GM18867 (cell line): ENCODE results near the gene TSPAN19.
A peak's percentile ranks its signal among the peaks of the same experiment; 100 is the strongest.
"Not testable (repeated sequence)": the region's sequence is repeated elsewhere in the genome, so short reads cannot be mapped to it uniquely, and the experiment has no call there.

ENCODE experiments used
- ATAC-seq: cut with Tn5 transposase; IDR thresholded peaks from one replicate; pipeline ENCODE4 v1.9.1; 2021; ENCODE audit warnings: mild to moderate bottlenecking, moderate library complexity; ENCODE audit not compliant: unreplicated experiment

Gene TSPAN19

DNA sequence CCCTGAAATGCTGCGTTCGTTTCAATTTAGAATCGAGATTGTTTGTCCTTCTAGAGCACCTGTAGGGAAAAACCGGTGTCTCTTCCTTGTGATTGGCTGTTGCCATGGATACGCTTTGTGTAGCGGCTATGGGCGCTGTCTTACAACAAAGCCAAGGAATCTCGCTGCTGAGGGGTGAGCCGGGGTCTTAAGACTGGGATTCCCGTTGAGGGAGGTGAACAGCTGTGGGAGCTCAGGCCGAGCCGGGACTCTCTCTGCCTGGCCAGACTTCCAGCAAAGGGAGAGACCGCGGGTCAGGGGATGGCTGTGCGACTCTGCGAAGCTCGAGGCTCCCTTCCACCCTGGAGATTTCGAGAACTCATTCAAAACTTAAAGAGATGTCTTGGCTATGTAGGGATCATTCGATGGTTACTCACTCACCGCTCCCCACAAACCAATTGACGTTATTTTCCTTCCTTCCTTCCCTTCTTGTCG, at the start of gene TSPAN19, which contains the start of gene LRRIQ1:
TSPAN19 (minus strand) TSS at position 44 of the 474 bp plus-strand sequence. CDS start 6,331 bp downstream, outside the sequence.
LRRIQ1 (plus strand) TSS at position 118 of the 474 bp plus-strand sequence. CDS start 1,826 bp downstream, outside the sequence.
- ATAC-seq: peak; percentile 98

DNA sequence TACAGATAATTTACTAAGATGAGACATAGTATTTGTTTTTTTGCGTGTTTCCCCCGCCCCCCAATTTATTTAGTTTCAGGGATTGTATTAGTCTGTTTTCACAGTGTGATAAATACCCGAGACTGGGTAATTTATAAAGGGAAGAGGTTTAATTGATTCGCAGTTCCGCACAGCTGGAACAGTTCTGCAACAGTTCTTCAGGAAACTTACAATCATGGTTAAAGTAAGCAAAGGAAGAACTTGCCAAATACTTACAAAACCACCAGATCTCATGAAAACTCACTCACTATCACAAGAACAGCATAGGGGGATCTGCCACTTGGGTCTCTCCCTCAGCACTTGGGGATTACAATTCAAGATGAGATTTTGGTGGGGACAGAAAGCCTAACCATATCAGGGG, 49.0 kb upstream of the TSPAN19 start:
- no peak for ATAC-seq

DNA sequence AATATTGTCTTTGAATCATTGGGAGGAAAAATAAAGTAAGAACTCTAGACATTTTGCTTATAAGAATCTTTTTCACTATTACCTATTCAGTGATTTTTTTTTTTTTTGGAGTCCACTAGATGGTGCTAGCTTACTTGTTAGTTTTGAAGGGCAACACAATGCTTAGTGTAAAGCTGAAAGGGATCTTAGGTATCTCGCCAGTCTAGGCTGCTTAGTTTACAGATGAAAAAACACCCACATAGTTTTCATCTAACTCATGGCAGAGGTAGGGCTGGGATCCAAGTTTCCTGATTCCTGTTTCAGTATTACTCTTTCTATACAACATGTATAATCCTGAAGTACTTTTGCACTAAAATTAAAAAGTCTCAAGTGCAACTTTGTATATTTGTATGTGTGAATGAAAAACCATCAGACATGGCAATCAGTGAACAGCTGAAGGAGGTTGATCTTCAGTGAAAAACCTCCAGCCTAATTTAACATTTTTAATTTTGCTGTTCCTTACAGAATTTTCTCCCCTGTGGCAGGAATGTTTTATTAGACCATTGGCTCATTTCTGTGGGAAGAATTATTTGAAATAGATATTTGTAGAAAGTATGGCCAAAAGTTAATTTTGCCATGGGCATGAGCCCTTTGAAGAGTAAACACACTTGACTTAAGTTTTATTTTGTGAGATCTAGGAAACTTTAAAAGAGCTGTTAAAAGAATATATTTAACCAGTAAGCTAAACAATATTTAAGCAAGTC, 40.8 kb upstream of the TSPAN19 start:
- ATAC-seq: peak; percentile 82

DNA sequence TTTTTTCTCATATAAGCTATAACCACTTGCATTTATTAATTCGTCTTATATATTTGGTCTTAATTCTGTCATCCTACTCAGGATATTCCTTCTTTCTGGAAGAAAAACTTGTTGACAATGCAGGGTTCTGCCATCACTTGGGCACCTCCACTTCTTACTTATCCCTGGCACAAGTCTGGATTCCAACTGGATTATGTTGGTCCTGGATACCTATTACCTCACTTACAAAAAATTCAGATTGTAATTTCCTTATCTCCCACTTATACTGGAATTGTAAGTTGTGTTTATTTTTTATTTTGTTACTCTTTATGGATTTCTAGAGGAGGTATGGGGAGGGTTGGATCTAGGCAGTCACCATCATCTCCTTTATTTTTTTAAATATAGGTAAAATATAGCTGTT, 36.7 kb upstream of the TSPAN19 start:
- no peak for ATAC-seq

DNA sequence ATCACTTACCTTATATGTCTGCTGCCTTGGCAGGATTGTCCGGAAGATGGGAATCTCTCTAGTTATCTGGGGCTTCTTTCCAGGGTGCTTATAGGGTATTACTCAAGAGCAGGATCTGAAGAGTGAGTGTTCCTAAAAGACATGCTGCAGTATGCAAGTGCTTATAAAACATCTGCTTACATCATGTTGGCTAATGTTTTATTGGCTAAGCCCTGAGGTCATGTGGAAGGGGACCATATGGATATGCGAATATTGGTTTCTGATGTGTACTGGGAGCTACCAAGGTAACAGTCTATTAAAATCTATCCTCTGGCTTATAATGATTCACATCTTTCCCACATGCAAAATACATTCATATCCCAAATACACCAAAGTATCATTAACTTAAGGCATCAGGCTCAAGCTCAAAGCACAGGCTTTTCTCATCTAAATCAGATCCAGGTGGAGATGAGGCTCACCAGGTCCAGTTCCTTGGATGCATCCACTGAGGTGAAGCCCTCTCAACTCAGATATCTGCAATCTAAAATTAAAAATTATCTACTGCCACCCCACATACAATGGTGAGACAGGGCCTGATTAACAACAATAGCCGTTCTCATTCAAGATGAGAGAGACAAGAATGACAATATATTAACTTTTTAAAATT, 29.9 kb upstream of the TSPAN19 start:
- ATAC-seq: no peak

DNA sequence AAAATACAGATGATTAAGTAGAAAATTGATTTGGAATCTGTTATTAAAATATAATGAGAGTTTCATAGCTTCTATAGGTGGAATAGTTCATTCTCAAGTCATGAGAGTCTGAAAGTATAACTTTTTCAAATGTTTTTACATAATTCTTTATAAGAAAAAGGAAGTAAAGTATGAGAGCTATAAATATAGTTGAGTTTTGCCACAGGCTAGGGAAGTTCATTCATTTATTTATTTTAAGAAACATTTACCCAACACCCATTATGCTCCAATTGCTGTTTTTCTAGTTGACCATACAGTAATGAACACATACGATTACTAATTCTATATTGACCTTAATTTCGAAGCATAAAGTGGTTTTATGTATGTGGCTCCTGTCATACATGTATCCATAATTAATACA, 24.8 kb upstream of the TSPAN19 start:
- ATAC-seq: no peak

DNA sequence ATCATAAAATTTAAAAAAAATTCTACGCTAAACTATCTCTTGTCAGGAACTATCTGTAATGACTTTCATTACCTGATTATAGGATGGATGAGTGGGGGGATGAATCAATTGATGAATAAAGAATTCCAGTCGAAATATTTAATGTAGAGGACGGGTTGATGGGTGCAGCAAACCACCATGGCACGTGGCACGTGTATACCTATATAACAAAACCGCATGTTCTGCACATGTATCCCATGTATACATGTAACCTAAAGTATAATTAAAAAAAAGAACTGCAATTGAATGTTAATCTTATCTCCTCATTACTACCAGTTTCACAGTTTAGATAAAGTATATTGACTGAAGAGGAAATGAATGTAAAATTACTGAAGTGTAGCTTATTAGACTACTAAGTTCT, 23.5 kb upstream of the TSPAN19 start:
- no peak for ATAC-seq

- peak; percentile 50 for ATAC-seq
Measured at GRCh38 chr12:85058339-85058738, 22.3 kb upstream of the TSPAN19 start.

DNA sequence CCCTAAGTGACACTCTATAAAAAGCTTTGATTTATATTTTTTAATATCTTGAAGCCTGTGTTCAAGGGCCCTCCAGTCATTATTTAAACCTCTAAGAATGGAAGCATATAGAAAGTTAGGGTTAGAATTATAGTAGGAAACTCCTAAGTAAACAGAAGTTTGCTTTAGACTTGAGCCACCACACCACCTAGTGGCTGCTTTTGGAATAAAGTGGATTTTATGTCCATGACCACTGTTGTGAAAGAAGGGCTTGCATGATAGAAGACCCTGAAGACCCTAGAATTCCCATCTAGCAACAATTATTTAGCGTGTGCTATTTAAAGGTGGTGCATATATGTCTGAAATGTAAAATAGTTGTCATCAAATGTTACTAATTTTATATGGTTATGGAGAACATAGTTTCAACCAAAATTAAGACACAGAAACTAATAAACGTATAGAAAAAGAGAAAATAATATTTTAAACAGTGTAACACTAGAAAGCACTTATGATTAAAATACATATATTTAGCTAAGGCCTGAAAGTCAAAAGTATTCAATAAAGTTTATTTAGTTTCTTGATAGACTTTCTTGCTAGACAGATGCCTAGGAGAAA, 21.4 kb upstream of the TSPAN19 start:
- ATAC-seq: peak; percentile 81

GRCh38 chr12:85043829-85044228, 7.8 kb upstream of the TSPAN19 start:
- ATAC-seq: no peak

DNA sequence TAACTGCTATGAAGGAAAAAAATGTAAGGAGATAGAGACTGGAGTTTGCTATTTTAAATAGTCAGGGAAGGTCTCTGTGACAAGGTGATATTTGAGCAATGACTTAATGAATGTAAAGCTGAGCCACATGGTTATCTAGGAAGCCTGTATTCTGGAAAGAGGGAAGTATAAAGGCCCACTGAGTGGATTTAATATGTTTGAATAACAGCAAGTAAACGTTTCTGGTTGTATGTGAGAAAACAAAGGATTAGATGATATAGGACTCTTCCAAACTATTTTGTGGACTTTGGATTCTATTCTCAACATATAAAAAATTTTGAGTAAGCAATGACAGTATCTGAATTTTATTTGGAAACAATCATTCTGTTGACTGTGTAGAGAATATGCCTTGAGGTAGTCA, 5.3 kb upstream of the TSPAN19 start:
- no peak for ATAC-seq

DNA sequence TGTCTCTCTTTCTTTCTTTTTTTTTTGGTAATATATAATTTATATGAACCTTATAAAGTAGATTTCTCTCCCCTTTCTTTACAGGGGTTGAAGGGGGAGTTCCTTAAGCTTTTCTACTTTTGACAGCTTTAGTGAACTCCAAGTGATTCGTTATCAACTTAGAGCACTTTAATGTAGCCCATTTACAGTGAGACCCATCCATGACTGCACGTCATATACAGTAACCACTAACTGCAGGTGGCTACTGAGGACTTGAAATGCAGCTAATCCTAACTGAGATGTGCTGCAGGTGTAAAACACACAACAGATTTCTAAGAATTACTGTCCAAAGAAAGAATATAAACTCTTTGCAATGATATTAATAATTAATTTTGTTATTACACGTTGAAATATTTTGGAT, 656 bp upstream of the TSPAN19 start:
- no peak for ATAC-seq

GRCh38 chr12:85029456-85029855, 6.6 kb downstream of the TSPAN19 start:
- peak; percentile 57 for ATAC-seq

GRCh38 chr12:85018098-85018497, 18.0 kb downstream of the TSPAN19 start:
- no peak for ATAC-seq

- ATAC-seq: no peak
Measured at GRCh38 chr12:85017618-85018017, 18.5 kb downstream of the TSPAN19 start.

DNA sequence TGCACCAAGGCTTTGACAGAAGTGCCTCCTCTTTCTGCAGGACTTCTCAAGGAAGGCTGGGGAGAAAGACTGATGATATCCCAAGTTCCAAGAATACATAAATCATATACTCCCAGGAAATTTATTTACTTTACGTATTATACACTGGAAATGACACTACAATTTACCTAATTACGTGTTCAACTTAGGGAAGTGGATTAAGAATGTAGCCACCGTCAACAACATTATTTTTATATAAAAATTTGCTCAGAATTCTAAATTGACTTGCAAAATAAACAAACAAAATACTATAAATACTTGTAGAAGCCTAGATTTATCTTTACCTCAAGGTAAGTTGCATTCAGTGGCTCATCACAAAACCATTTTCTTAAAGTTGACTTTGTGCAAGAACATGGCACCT, 18.9 kb downstream of the TSPAN19 start:
- no peak for ATAC-seq

GRCh38 chr12:85016413-85016812, 19.7 kb downstream of the TSPAN19 start:
- ATAC-seq: no peak

GRCh38 chr12:85007836-85008235, 28.2 kb downstream of the TSPAN19 start:
- no peak for ATAC-seq

- no peak for ATAC-seq
Measured at GRCh38 chr12:85006206-85006605, 29.9 kb downstream of the TSPAN19 start.

- no peak for ATAC-seq
Measured at GRCh38 chr12:85005615-85006014, 30.5 kb downstream of the TSPAN19 start.

- not testable (repeated sequence) for ATAC-seq
Measured at GRCh38 chr12:85005047-85005446, 31.0 kb downstream of the TSPAN19 start.

GRCh38 chr12:85004204-85004603, 31.9 kb downstream of the TSPAN19 start:
- no peak for ATAC-seq
